DMS53 (cell line): Measurements from ENCODE around the gene RGS17.
"Not testable (repeated sequence)": the region's sequence is repeated elsewhere in the genome, so short reads cannot be mapped to it uniquely, and the experiment has no call there.

Experiments
- DNase-seq: peaks from one replicate; lab custom pipeline; 2025; lab: John Stamatoyannopoulos, UW

The RGS17 gene

DNA sequence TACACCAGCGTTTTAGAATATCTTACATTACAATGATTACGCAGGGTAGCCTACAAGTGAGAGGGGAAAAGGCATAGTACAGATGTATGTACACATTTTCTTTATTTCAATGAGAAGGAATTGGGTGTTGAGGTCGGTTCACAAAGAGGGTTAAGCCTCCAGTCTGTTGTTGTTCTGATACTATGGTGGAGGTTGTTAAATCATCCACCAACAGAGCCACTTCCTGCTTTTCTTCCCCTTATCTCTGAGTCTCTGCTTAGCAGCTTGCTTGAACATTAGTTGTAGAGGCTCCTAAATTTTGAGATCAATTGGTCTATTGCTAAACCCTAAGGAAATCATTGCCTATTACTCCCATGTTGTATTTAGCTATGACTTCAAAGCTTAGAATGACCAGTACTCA is 7.3 kb downstream of the RGS17 start:
- DNase-seq: peak; percentile 28

DNA sequence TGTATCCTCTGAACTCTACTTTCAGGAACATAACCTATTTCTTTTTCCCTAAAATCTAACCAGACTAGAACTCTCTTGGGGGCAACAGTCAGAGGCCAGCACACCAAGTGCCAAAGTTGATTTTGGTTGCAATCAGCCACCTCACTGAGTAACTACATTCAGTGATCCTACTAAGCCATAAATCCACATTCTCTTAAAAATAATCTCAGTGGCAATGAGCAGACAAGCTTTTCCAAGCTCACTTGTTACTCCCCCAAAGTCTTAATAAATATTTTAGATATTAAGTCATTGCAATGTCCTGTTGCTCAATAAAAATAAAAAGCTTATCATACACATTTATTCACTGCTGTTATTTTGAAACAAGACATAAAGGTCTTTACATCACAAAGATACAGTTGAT is 9.8 kb downstream of the RGS17 start:
- no peak for DNase-seq

GRCh38 chr6:153117986-153118879 is 12.8 kb downstream of the RGS17 start:
- DNase-seq: peak; percentile 68

DNA sequence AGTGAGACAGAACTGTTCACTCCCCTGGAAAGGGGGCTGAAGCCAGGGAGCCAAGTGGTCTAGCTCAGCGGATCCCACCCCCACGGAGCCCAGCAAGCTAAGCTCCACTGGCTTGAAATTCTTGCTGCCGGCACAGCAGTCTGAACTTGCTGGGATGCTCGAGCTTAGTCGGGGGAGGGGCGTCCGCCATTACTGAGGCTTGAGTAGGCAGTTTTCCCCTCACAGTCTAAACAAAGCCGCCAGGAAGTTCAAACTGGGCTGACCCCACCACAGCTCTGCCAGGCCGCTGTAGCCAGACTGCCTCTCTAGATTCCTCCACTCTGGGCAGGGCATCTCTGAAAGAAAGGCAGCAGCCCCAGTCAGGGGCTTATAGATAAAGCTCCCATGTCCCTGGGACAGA is 20.0 kb downstream of the RGS17 start:
- DNase-seq: not testable (repeated sequence)

- not testable (repeated sequence) for DNase-seq
Observed at GRCh38 chr6:153110612-153111011, 20.5 kb downstream of the RGS17 start.

- DNase-seq: peak; percentile 33
Observed at GRCh38 chr6:153108315-153108714, 22.8 kb downstream of the RGS17 start.

DNA sequence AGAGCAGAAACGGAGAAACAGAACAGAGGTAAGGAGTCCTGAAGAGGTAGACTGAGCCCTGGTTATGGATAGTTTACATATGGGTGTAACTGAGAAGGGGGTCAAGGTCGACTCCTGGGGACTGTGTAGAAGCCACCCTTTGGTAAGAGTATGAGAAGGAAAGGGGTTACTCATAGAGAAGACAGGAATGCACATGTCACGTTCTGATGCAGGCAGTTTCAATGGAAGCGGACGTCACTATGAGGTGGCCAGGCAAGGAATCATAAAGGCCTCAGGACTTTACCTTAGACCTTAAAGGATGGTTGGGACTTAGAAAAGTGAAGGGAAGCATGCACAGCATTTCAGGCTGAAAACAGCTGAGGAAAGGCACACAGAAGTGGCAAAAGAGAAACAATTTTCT is 25.1 kb downstream of the RGS17 start:
- DNase-seq: no peak

GRCh38 chr6:153104220-153104619 is 26.9 kb downstream of the RGS17 start:
- DNase-seq: no peak

- no peak for DNase-seq
Observed at GRCh38 chr6:153103319-153103655, 27.8 kb downstream of the RGS17 start.

DNA sequence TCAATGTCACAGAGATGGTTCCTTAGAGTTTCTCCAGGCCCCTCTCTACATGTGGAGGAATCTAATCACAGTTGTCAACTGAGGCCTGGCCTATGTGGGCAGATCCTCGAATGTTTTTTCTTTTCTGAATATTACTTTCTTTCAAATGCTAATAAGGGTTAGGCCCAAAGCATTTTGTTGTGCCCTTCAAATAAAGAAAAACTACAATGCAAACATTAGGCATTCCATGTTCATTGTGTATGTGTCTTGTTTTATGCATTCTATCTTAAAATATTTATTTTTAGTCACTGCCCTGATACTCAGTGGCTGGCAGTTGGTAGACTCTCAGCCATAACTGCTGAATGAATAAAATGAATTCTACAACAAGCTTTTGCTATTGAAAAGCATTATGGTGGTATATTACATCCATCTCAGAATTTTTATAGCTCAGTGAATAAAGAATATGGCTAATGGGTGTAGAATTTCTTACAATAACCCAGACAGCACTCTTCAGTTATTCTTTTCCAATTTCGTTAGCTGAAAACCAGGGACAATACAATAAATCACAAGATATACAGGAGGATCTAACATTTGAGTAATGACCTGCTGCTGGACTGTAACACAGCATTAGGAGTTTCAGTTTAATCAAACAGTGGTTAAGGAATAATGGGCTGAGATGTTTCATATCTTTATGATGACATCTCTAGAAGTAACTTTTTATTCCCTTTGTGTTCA is 28.3 kb downstream of the RGS17 start:
- no peak for DNase-seq

GRCh38 chr6:153101461-153101860 is 29.6 kb downstream of the RGS17 start:
- DNase-seq: no peak

- no peak for DNase-seq
Observed at GRCh38 chr6:153099636-153100035, 31.4 kb downstream of the RGS17 start.

- no peak for DNase-seq
Observed at GRCh38 chr6:153096792-153097191, 34.3 kb downstream of the RGS17 start.

- DNase-seq: no peak
Observed at GRCh38 chr6:153096031-153096430, 35.1 kb downstream of the RGS17 start.

GRCh38 chr6:153092082-153093013 is 38.7 kb downstream of the RGS17 start:
- DNase-seq: peak; percentile 36

GRCh38 chr6:153090241-153090930 is 40.7 kb downstream of the RGS17 start:
- DNase-seq: peak; percentile 38

- peak; percentile 6 for DNase-seq
Observed at GRCh38 chr6:153088796-153089195, 42.3 kb downstream of the RGS17 start.

DNA sequence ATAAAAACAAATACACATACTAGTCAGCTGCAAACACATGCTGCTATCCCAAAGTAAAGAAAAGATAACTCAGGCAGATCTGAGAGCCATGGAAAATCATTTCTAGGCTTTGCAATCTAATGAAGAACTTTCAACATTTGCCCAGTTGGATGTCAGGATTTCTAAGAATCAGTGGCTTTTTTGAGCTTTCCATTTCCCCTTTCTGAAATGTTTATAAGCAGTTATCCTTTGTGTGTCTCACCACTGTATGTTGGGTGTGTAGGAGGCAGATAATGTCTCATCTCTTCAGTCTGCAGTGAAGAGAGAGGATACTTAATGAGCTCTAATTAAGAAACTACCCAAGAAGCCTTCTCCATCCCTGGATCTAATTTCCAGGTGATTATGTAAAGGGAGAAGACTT is 43.6 kb downstream of the RGS17 start:
- DNase-seq: no peak

GRCh38 chr6:153086225-153086990 is 44.7 kb downstream of the RGS17 start:
- DNase-seq: no peak

GRCh38 chr6:153085239-153085638 is 45.8 kb downstream of the RGS17 start:
- no peak for DNase-seq

GRCh38 chr6:153084393-153084792 is 46.7 kb downstream of the RGS17 start:
- no peak for DNase-seq
